Cardiac septum (tissue), 1 donor: ENCODE measurements around the gene SGCD. TPM values are rescaled to one million over a fixed set of nuclear protein-coding genes. Genes with fewer than 3 reads are reported as not detected.

Source experiments
- DNase-seq: peaks from one replicate; pipeline ENCODE4 v3.0.0-alpha.2; 2020; ENCODE audit warnings: low spot score
- intact Hi-C: fragments of 100-400 bp; cut with DNase I; formaldehyde crosslinking; loops from one replicate; pipeline ENCODE4 v1.14.0; 2022
- total RNA-seq: library from RNA; stranded (reverse); fragmentation: NEBNext Ultra II Directional; extraction: Animal tissue kit (Norgen Biotek cat#: 25700); gene quantifications from one replicate; pipeline ENCODE4 v1.2.1, GENCODE V29; 2021
- donor health status: DM: no; HTN: no; CAD: no.

SGCD gene
- total RNA-seq, 1 donor from 2014 or later = 83.1 TPM

DNA sequence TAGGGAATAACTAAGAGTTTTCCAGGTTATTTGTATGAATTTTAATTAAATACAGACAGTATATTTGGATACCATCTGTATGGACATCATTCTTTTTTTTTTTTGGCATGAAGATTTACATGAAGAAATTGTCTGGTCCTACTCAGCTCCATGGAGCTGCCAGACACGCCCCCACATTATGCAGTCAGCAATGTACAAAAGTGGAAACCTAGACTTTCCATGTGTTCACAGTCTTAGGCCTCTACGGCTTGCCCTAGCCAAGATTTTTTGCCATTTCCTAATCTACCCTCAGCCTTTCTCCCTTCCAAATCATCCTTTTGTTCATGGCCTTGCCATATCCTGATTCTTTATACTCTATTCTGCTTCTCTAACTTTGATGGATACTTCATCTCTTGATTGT is 207.1 kb downstream of the SGCD start:
- DNase-seq = no peak
- intact Hi-C loops = no loop called here

DNA sequence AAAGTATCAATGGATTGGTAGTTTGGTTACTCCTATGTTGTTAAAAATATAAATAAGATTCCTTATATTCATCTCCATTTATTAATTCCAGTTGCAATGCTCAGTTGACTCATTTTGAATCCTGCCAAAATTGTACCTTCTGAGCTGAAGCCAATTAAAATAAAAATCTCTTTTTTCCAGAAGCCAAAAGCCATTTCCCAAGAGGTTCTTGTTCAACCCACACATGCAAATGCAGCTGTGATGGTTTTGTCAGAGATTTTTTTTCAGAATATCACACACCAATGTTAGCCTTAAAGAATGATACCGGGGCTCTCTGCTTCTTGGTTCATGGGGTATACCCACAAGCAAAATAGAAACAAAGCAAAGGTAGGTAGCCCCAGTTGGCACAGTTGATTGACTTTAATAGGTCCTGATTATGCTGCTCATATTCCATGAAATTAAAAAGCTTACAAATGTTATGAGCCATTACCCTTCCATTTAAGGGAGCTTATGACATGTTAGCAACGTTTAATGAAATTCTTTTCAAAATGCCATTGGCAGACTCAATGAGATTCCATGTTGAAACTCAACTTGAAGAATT is 208.0 kb downstream of the SGCD start:
- DNase-seq = no peak
- intact Hi-C loops = no loop called here

DNA sequence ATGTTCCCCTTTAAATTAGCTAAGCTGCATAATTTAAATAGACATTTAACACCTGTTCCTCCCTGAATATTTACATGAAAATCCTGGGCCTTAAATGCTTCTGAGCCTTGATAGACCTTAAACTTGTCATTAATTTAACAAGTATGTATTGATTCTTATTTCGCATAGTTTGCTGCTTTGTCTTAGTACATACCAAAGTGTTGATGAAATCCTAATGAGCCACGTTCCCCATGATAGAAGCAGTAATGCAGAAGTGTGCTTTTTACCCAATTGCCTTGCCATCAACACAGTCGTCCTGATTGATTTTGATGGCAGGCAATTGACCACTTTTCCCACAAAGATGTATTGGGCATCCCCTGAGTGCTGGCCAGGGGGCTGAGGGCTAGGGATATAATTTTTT is 213.5 kb downstream of the SGCD start:
- intact Hi-C loops = no loop called here
- DNase-seq = no peak

DNA sequence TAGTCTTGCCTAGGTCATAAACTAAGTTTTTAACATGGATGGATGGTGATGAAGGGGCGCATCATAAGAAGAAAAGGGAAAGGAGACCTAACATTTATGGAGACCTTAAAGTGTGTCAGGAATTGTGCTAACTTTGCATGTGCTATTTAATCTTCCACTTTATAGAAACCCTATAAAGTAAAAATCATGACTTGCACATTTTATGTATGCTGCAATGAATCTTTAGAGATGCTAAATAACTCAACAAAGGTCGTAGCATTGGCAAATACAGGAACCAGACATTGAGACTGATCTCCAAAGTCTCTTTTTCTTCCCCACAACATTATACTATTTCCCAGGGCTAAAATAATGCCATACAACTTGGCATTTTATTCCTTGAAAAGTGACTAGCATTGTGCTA is 214.6 kb downstream of the SGCD start:
- intact Hi-C loops = no loop called here

DNA sequence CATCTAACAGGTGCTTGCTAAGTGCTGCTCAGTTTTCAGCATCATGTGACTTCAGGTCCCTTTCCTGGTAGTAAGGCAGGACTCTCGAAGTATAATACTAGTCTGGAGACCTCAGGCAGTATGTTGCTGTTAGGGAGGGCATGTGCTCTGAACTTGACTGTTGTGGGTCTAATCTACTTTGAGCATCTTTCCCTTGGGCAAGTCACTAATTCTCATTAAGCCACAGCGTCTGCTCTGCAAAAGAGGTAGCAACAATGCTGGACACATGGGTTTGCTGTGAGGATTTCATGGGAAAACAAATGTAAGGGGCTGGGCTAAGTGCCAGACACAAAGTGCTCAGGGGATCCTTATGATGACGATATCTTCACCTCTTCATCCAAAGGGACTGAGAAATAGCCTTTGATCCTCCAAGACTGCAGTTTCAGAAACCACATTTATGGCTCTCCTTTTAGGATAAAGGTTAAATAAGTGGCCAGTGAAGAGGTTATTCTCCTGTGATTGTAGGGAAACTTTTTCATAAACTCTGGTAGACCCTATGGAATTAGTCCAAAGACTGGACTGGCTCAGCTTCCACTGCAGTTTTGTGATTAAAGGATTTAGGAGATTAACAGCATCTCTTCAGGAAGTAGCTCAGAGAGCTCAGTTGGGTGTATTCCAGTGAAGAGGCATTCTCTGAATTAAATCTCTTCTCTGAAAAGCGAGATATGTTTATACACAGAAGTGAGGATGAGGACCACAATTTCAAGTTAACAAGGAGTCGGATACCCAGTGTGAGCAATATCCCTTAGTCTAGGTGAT is 216.6 kb downstream of the SGCD start:
- no peak for DNase-seq
- intact Hi-C loops = no loop called here

More for the DNA sequence above, 214.6 kb downstream of the SGCD start:
- DNase-seq = no peak

DNA sequence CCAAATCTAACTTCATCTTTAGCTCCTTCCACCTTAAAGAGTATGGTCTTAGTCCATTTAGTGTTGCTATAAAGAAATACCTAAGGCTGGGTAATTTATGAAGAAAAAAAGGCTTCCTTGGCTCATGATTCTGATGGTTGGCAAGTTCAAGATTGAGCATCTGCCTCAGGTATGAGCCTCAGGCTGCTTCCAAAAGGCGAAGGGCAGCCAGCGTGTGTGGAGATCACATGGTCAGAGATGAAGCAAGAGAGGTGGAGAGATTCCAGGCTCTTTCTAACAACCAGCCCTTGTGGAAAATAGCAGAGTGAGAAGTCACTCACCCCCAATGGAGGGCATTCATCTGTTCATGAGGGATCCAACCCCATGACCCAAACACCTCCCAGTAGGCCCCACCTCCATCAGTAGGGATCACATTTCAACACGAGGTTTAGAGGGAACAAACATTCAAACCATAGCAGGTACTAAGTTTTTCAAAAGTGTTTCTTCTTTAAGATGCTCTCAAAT is 225.9 kb downstream of the SGCD start:
- intact Hi-C loops = no loop called here
- no peak for DNase-seq

DNA sequence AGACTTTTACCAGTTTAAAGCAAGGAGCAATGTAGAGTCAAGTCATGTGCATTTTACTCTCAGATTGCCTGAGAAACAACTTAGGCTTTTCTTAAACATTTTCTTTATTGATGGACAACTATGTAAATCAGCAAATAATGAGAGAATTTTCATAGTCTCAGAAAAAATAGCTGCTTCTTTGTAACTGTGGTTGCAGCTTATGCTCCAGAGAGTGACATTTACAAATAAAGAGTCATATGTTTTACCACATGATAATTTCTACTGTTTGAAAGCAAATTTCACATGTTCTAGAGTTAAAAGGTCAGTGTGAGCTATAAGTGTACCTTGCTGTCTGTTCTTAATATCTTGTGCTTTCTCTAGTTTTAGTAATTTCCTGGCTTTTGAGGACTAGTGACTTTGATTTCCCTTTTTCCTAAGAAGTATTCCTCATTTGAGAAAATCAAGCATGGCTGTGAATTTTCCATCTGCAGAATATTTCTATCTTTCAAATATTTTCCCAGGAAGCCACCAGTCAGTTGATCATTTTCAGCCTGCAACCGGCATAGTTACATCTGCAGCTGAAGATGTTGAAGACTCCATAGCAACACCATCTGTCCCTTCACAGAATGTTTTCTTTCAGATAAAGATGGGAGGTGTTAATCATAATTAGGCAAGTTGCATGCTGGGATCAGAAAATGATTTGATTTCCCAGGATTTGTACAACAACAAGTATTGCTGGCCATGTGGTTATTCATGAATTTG is 229.9 kb downstream of the SGCD start:
- intact Hi-C loops = no loop called here
- DNase-seq = no peak

DNA sequence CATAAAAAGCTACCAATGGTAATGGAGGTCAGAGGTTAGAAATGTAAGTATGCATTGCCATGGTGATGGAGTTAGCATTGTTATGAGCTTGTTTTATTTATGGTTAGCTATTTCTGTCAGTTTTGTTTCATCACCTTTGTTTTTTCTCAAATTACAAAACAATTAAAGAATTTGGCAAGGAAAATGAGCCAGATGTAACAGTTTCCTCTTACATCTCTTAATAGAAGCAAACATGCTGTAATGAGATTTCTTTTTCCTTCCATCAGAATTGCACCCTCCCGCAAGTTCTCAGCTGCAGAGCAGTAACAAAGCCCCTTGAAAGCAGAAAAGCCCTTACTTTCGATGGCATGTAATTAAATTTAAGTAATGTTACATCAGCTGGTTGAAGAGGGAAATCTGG is 233.0 kb downstream of the SGCD start:
- intact Hi-C loops = no loop called here
- DNase-seq = no peak

DNA sequence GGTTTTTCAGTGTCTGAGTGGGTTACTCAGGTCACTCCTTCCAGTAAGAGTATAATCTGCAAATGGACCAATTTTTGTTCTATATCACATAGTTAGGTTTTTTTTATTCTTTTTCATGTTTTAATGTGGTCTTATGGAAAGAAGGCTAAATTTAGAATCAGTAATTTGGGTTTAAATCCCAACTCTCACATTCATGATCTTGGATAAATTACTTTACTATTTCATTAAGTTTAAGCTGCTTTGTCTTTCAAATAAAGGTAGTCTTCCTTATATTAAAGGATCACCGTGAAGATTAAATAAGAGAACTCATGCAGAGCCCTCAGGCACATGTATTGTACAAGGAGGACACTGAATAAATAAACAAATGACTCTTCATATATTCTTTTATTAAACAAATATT is 234.7 kb downstream of the SGCD start:
- intact Hi-C loops = no loop called here
- no peak for DNase-seq

DNA sequence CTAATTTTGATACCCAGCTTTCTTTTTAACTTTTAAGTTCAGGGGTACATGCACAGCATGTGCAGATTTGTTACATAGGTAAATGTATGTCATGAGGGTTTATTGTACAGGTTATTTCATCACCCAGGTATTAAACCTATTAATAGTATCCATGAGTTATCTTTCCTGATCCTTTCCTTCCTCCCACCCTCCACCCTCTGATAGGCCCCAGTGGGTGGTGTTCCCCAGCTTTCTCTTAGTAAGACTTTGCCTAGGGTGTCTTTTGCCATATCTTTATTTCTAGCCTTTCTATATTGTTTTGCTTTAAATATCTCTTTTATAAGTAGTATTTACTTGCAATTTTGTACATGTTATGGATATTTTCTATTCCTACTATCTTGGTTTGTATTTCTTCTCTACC is 243.7 kb downstream of the SGCD start:
- no peak for DNase-seq
- intact Hi-C loops = no loop called here

DNA sequence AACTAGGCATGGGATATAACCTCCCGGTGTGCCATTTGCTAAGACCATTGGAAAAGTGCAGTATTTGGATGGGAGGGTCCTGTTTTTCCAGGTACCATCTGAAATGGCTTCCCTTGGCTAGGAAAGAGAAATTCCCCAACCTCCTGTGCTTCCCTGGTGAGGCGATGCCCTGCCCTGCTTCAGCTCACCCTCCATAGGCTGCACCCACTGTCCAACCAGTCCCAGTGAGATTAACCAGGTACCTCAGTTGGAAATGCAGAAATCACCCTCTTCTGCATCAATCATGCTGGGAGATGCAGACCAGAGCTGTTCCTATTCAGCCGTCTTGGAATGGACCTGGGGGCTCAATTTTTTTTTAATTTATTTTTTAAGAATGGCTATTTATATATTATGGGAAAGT is 254.8 kb downstream of the SGCD start:
- DNase-seq = no peak
- intact Hi-C loops = loop anchor here (10.0 kb wide), 1 partner anchor 183 kb away; no protein-coding TSS in a partner anchor

DNA sequence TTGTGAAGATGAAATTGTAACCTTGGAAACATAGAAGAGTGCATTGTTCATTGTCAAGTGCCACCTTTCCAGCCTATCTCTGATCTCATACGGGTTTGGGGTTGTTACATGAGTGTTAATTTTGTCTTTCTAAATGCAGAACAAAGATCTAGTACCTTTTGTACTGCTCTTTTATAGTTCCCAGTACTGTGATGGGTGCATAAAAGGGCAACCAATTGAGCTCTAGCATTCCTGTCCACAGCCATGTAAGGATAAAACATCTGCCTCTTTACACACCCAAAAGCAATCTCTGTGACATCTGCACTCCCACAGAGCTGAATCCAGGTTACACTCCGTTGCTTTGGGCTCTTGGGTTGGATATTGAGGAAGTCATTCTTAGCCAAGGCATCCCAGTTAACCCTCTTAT is 255.2 kb downstream of the SGCD start:
- intact Hi-C loops = loop anchor here (10.0 kb wide), 1 partner anchor 183 kb away; no protein-coding TSS in a partner anchor
- no peak for DNase-seq

DNA sequence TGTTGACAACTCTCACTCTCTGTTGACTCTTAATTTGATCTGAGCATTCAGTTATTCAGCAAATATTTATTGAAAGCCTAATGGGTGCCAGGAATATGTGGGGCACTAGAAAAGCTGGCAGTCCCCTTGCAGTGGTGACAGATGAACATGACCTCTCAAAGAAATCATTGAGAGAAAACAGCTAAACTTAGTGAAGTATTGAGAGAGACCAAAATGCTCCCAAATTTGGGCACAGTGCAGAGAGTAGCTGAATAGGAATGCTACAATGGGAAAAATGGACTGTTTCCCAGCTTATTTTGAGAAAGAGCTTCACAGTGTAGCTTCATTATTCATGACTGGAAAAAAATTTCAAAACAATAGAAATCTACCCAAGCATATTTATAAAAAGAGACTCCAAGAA is 257.9 kb downstream of the SGCD start:
- intact Hi-C loops = loop anchor here (10.0 kb wide), 1 partner anchor 180 kb away; no protein-coding TSS in a partner anchor
- no peak for DNase-seq

DNA sequence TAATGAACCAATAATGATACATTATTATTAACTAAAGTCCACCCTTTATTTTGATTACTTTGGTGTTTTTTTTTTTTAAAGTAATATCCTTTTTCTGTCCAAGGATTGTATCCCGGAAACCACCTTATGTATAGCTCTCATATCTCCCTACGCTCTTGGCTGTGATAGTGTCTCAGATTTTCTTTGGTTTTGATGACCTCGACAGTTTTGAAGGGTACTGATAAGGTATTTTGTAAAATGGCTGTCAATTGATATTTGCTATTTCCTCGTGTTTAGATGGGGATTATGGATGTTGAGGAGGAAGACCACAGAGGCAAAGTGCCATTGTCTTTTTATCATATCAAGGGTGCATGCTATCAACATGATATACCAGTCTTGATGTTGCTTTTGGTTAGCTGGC is 259.0 kb downstream of the SGCD start:
- no peak for DNase-seq
- intact Hi-C loops = loop anchor here (10.0 kb wide), 1 partner anchor 179 kb away; no protein-coding TSS in a partner anchor

DNA sequence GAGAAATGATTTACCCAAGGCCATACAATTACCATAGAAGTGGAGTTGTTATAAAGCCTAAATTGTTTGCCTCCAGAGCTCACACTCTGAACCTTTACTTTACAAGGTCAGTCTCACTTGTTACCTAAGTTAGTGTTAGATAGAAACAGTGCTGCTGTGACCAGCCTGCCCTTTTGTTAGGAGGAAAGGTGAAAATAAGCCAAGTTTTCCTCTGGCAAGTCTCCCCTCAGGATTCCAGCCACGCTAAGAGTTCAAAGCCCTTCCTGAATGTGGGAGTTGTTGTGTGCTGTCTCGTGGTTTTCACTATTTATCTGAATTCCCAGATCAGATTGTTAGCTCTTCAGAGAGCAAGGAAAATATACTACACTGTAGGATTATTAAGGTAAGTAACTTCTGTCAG is 260.0 kb downstream of the SGCD start:
- intact Hi-C loops = loop anchor here (10.0 kb wide), 1 partner anchor 178 kb away; no protein-coding TSS in a partner anchor
- DNase-seq = no peak

DNA sequence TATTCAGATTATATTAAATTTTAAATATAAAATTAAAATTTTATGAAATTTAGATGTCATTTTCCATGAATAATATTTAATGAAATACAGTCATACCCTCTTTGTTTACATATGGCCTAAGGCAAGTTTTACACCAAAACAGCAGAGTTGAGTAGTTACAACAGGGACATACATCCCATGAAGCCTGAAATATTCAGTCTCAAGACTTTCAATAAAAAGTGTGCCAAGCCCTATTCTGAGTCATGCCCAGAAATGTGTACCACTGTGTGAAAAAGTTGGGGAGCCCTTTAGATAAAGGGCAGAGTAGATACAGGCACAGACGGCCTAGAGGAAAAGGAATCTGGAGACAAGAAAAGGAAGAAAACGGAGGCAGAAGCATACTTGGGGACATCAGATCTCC is 261.3 kb downstream of the SGCD start:
- intact Hi-C loops = loop anchor here (10.0 kb wide), 1 partner anchor 176 kb away; no protein-coding TSS in a partner anchor
- DNase-seq = no peak

DNA sequence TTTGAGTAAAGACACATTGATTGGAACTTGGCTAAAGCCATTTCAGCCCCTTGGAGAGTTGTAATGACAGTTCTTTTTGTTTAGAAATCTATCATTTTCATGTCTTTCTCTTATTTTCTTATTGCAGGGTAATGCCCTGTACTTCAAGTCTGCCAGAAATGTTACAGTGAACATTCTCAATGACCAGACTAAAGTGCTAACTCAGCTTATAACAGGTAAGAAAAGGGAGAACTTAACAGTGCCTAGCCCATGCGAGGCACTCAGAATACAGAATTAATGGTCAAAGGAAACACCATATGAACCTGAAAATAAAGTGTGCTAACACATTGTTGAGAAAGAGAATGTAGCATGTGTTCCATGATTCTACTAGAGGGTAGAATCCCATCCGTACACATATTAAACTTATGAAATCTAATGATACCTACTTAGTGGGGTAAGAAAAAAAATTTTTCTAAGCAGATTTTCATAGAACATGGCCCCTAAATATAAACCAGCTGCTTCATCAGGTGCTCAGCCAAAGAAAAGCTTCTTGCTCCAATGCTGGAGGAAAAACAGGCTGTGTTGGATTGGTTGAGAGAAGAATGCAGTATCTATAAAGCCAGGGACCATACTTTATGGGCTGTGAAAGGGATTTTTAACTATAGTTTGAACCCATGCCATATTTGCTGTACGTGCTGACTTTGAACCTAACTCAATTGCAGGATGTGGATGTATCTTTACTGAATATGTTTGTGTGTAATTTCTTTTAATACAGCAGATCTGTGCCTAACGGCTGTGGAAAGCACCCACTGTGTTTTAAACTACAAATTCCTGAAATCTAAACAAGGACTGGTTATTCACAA is 262.4 kb downstream of the SGCD start:
- intact Hi-C loops = loop anchor here (10.0 kb wide), 1 partner anchor 175 kb away; no protein-coding TSS in a partner anchor
- DNase-seq = no peak

DNA sequence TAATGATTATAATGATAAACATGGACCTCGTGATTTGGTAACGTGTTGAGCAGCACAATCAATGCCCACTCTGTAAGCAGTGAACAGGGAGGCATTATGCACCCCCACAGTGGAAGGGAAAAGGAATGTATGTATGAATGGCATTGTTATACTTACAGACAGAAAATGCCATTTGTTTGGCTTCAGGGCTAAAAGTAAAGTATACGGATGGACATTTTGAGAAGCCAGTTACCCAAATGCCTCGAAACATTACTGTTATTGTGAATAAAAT is 262.9 kb downstream of the SGCD start:
- no peak for DNase-seq
- intact Hi-C loops = loop anchor here (10.0 kb wide), 2 partner anchors 175 to 265 kb away; partner anchors contain the start of gene SGCD

DNA sequence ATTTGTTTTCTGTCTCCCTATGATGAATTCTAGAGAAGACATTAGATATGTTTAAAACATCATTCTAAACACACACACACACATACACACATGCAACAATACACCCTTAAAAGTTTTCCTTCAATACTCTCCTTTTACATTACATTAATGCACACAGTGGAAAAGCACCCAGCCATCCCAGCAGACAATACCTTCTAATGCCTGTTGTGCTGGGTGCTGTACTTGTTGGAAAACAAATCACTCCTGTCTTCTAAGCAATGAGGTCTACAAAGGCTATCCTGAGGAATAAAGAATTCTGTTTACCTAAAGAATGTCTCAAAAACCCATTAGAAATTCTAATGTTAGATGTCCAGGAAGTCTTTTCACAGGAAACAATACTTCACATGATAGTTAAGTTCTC is 264.0 kb downstream of the SGCD start:
- no peak for DNase-seq
- intact Hi-C loops = loop anchor here (10.0 kb wide), 1 partner anchor 266 kb away; the partner anchor contains the start of gene SGCD
